Osteocyte (in vitro differentiated cells): Measurements from ENCODE around the gene LARGE2. TPM values are rescaled to one million over a fixed set of nuclear protein-coding genes. Genes with fewer than 3 reads are reported as not detected.

Experiments used
- DNase-seq: peaks from one replicate; pipeline ENCODE4 v3.0.0; 2021; ENCODE audit warnings: mixed read lengths; ENCODE audit not compliant: unreplicated experiment; ENCODE audit errors: extremely low spot score
- H3K27ac Mint-ChIP-seq: one replicate; pipeline ENCODE4 v1.8.0; 2021; ENCODE audit warnings: mild to moderate bottlenecking, mixed read lengths; ENCODE audit not compliant: unreplicated experiment
- H3K27me3 Mint-ChIP-seq: one replicate; pipeline ENCODE4 v1.8.0; 2021; ENCODE audit warnings: mixed read lengths; ENCODE audit not compliant: unreplicated experiment
- H3K36me3 Mint-ChIP-seq: one replicate; pipeline ENCODE4 v1.8.0; 2021; ENCODE audit warnings: mixed read lengths; ENCODE audit not compliant: unreplicated experiment
- H3K4me1 Mint-ChIP-seq: one replicate; pipeline ENCODE4 v1.8.0; 2021; ENCODE audit warnings: mixed read lengths; ENCODE audit not compliant: unreplicated experiment
- H3K4me3 Mint-ChIP-seq: one replicate; pipeline ENCODE4 v1.8.0; 2021; ENCODE audit warnings: mild to moderate bottlenecking, moderate library complexity, mixed read lengths; ENCODE audit not compliant: unreplicated experiment
- H3K9me3 Mint-ChIP-seq: one replicate; pipeline ENCODE4 v1.8.0; 2021; ENCODE audit warnings: mixed read lengths; ENCODE audit not compliant: unreplicated experiment
- CTCF ChIP-seq: fragments of 200-600 bp; sonication (generic); IDR thresholded peaks from 2 replicates; pipeline ENCODE4 v1.5.0; 2021; ENCODE audit warnings: antibody characterized with exemption, mild to moderate bottlenecking, moderate library complexity
- total RNA-seq: library from RNA; stranded (reverse); gene quantifications from 2 replicates; pipeline ENCODE4 v1.2.1, GENCODE V29; 2021

The LARGE2 gene
- total RNA-seq, 1 donor from 2014 or later, result not detected

DNA sequence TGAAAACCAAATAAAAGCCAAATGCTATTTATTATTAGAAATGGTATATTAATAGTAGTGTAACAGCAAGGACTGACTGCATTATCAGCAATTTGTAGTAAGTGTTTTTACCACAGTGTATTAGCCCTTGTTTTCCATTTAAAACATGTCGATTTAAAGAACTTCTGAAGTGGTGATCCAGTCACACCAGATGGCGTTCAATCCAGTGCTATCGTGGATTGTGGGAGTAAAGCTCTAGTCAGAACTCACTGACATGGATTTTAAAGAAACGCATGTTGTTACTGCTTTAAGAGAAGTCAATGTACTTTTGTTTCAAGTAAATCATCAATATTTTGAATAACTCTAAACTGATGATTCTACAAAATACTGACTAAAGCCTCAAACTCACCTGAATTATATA, 51.1 kb downstream of the LARGE2 start:
- TF ChIP-seq CTCF, result no peak
- H3K4me3 Mint-ChIP-seq, result no peak overlapping the region
- no peaks in the 10 kb centered on the region for H3K27me3 Mint-ChIP-seq
- no peak overlapping the region for H3K27ac Mint-ChIP-seq
- H3K36me3 Mint-ChIP-seq, result peaks cover 34% of the 10 kb centered on the region
- H3K9me3 Mint-ChIP-seq, result no peaks in the 10 kb centered on the region
- DNase-seq, result no peak
- no peaks in the 10 kb centered on the region for H3K4me1 Mint-ChIP-seq

DNA sequence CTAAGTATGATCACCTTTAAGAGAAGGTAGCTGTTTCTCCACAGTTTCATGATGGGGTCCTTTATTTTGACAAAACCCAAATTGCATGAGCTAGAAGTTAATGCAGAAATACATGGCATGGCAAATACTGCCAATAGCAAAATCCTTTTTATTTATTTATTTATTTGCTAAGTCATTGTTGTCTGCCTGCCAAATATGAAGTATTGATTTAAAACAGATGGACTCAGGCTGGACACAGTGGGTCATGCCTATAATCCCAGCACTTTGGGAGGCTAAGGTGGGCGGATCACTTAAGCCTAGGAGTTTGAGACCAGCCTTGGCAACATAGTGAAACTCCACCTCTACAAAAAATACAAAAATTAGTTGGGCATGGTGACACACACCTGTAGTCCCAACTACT, 52.4 kb downstream of the LARGE2 start:
- no peak for DNase-seq
- no peak overlapping the region for H3K27ac Mint-ChIP-seq
- H3K27me3 Mint-ChIP-seq, result no peaks in the 10 kb centered on the region
- TF ChIP-seq CTCF, result no peak
- no peaks in the 10 kb centered on the region for H3K9me3 Mint-ChIP-seq
- H3K4me3 Mint-ChIP-seq, result no peak overlapping the region
- H3K36me3 Mint-ChIP-seq, result peaks cover 38% of the 10 kb centered on the region
- H3K4me1 Mint-ChIP-seq, result no peaks in the 10 kb centered on the region

Other genes with a start within 250 kb of the LARGE2 start
- gene SLC35C1, start 117.5 kb upstream of the LARGE2 start, total RNA-seq, result 17.5 and 18.0 TPM in 2 replicates
- 18.2 and 18.6 TPM in 2 replicates for gene CRY2, start 75.2 kb upstream of the LARGE2 start, total RNA-seq
- 9.8 and 10.1 TPM in 2 replicates for gene MAPK8IP1, start 37.0 kb upstream of the LARGE2 start, total RNA-seq
- 0.81 and 1.5 TPM in 2 replicates for gene FREY1, start 15.4 kb upstream of the LARGE2 start, total RNA-seq
- 24.5 and 24.8 TPM in 2 replicates for gene PEX16, start 4.8 kb upstream of the LARGE2 start, total RNA-seq
- gene PHF21A, start 198.8 kb downstream of the LARGE2 start, total RNA-seq, result 40.8 and 52.2 TPM in 2 replicates